HepG2 (cell line): Measurements from ENCODE around the gene DNAJA1. TPM values are rescaled to one million over a fixed set of nuclear protein-coding genes. Genes with fewer than 3 reads are reported as not detected.

ENCODE experiments used
- ADNP ChIP-seq: sonication (generic); formaldehyde crosslinking; IDR thresholded peaks from 2 replicates; pipeline ENCODE4 v1.4.0; 2020; ENCODE audit warnings: missing genetic modification reagents
- CCAR2 ChIP-seq: fragments of 200-400 bp; formaldehyde crosslinking; optimal IDR thresholded peaks from 2 replicates; pipeline ENCODE3; 2018; ENCODE audit warnings: low read depth, mild to moderate bottlenecking, low read length, moderate library complexity
- FOXA3 ChIP-seq: IDR thresholded peaks from 2 replicates; pipeline ENCODE4 v1.6.1; 2016; ENCODE audit warnings: missing genetic modification reagents, missing compliant biosample characterization
- GFI1 ChIP-seq: sonication (generic); formaldehyde crosslinking; IDR thresholded peaks from 2 replicates; pipeline ENCODE4 v1.5.0; 2020; ENCODE audit warnings: missing genetic modification reagents, mild to moderate bottlenecking, borderline replicate concordance
- MBD4 ChIP-seq: IDR thresholded peaks from 2 replicates; pipeline ENCODE4 v1.6.1; 2012; ENCODE audit warnings: low read length, inconsistent platforms, borderline replicate concordance
- MED1 ChIP-seq: sonication (generic); formaldehyde crosslinking; IDR thresholded peaks from 2 replicates; pipeline ENCODE4 v1.4.0; 2020; ENCODE audit warnings: missing genetic modification reagents
- NR2F6 ChIP-seq, 2 experiments: IDR thresholded peaks; 2 replicates each; pipeline ENCODE4 v1.6.1; 2016; ENCODE audit warnings: antibody characterized with exemption in 1 of 2, mild to moderate bottlenecking in 1 of 2
- PPARG ChIP-seq: conservative IDR thresholded peaks from 2 replicates; pipeline ENCODE4 v1.6.1; 2016; ENCODE audit warnings: missing biosample characterization, missing genetic modification reagents
- RARA ChIP-seq: IDR thresholded peaks from 2 replicates; pipeline ENCODE4 v1.6.1; 2016; ENCODE audit warnings: missing genetic modification reagents, missing compliant biosample characterization
- RXRB ChIP-seq: IDR thresholded peaks from 2 replicates; pipeline ENCODE4 v1.6.1; 2016; ENCODE audit warnings: borderline replicate concordance, missing genetic modification reagents, missing compliant biosample characterization
- SNAPC2 ChIP-seq: sonication (generic); formaldehyde crosslinking; IDR thresholded peaks from 2 replicates; pipeline ENCODE4 v1.8.1; 2022; ENCODE audit warnings: mild to moderate bottlenecking, missing genetic modification reagents
- SP2 ChIP-seq: sonication (generic); formaldehyde crosslinking; IDR thresholded peaks from 2 replicates; pipeline ENCODE4 v1.5.1; 2020; ENCODE audit warnings: mild to moderate bottlenecking, missing genetic modification reagents
- SPEN ChIP-seq: sonication (generic); formaldehyde crosslinking; IDR thresholded peaks from 2 replicates; pipeline ENCODE4 v1.5.1; 2020; ENCODE audit warnings: low read depth, mild to moderate bottlenecking, missing genetic modification reagents
- TBX2 ChIP-seq: sonication (generic); formaldehyde crosslinking; IDR thresholded peaks from 2 replicates; pipeline ENCODE4 v1.5.0; 2020; ENCODE audit warnings: missing genetic modification reagents, mild to moderate bottlenecking, borderline replicate concordance
- TP53 ChIP-seq: sonication (generic); formaldehyde crosslinking; conservative IDR thresholded peaks from 2 replicates; pipeline ENCODE4 v1.4.0; 2020; ENCODE audit warnings: missing genetic modification reagents
- TSC22D2 ChIP-seq: sonication (generic); formaldehyde crosslinking; IDR thresholded peaks from 2 replicates; pipeline ENCODE4 v1.5.1; 2020; ENCODE audit warnings: missing genetic modification reagents, mild to moderate bottlenecking, borderline replicate concordance
- ZKSCAN8 ChIP-seq: IDR thresholded peaks from 2 replicates; pipeline ENCODE4 v1.6.1; 2016; ENCODE audit warnings: borderline replicate concordance, missing genetic modification reagents, missing compliant biosample characterization
- ZNF570 ChIP-seq: sonication (generic); formaldehyde crosslinking; IDR thresholded peaks from 2 replicates; pipeline ENCODE4 v1.4.0; 2020; ENCODE audit warnings: mild to moderate bottlenecking, missing genetic modification reagents, borderline replicate concordance
- ZNF577 ChIP-seq: sonication (generic); formaldehyde crosslinking; IDR thresholded peaks from 2 replicates; pipeline ENCODE4 v1.4.0; 2020; ENCODE audit warnings: mild to moderate bottlenecking, low read depth, missing genetic modification reagents, borderline replicate concordance
- ZNF720 ChIP-seq: sonication (generic); formaldehyde crosslinking; IDR thresholded peaks from 2 replicates; pipeline ENCODE4 v1.4.0; 2020; ENCODE audit warnings: missing genetic modification reagents
- ZNF746 ChIP-seq: sonication (generic); formaldehyde crosslinking; IDR thresholded peaks from 2 replicates; pipeline ENCODE4 v1.8.0; 2022; ENCODE audit warnings: mild to moderate bottlenecking, missing genetic modification reagents
- ZNF747 ChIP-seq: sonication (generic); formaldehyde crosslinking; IDR thresholded peaks from 2 replicates; pipeline ENCODE4 v1.8.1; 2023; ENCODE audit warnings: missing genetic modification reagents, mild to moderate bottlenecking, borderline replicate concordance
- polyA plus RNA-seq, 8 experiments: library from polyadenylated mRNA; depleted of rRNA in 3 of 8; stranded (reverse) in 7 of 8; unstranded in 1 of 8; fragments of >200 nt; fragmentation: Illumina TruSeq in 4 of 8; extraction: Trizol in 4 of 8; gene quantifications; 2 replicates each; pipeline versions ENCODE4 v1.2.1 to v1.2.3, GENCODE V29; 2011 to 2016; ENCODE audit warnings: low read depth in 4 of 8, missing spikeins in 1 of 8, mixed read lengths in 1 of 8; ENCODE audit not compliant: insufficient read depth in 1 of 8
- total RNA-seq, 5 experiments: library from RNA; depleted of rRNA; stranded (reverse); fragments of >200 nt; fragmentation: Illumina TruSeq; extraction: Trizol; gene quantifications; 2 replicates each; pipeline ENCODE4 v1.2.3, GENCODE V29; 2016; ENCODE audit warnings: low read depth in 1 of 5
- TF ChIP-seq, protein P1 (sequence below): sonication (generic); formaldehyde crosslinking; IDR thresholded peaks from 2 replicates; pipeline ENCODE4 v1.4.0; 2020; ENCODE audit warnings: missing genetic modification reagents; ENCODE audit errors: not compliant biosample characterization
- TF ChIP-seq, protein P2 (sequence below), 2 experiments: sonication (generic) in 1 of 2; formaldehyde crosslinking in 1 of 2; IDR thresholded peaks; 2 replicates each; pipeline versions ENCODE4 v1.4.0 to v1.6.1; 2016 to 2020; ENCODE audit warnings: borderline replicate concordance in 1 of 2, low read depth in 1 of 2, mild to moderate bottlenecking in 1 of 2, missing genetic modification reagents in 1 of 2
- TF ChIP-seq, protein P3 (sequence below): sonication (generic); formaldehyde crosslinking; IDR thresholded peaks from 2 replicates; pipeline ENCODE4 v1.8.1; 2023; ENCODE audit warnings: missing genetic modification reagents, mild to moderate bottlenecking, borderline replicate concordance
- TF ChIP-seq, protein P4 (sequence below): sonication (generic); formaldehyde crosslinking; IDR thresholded peaks from 2 replicates; pipeline ENCODE4 v1.5.1; 2020; ENCODE audit warnings: mild to moderate bottlenecking, missing genetic modification reagents, moderate library complexity

DNAJA1 gene
- total and polyA plus RNA-seq, 2 of the 13 experiments (the other 11 are each of a cell fraction or from before 2014, with no cell fraction given): 95.9 to 306 TPM

DNA sequence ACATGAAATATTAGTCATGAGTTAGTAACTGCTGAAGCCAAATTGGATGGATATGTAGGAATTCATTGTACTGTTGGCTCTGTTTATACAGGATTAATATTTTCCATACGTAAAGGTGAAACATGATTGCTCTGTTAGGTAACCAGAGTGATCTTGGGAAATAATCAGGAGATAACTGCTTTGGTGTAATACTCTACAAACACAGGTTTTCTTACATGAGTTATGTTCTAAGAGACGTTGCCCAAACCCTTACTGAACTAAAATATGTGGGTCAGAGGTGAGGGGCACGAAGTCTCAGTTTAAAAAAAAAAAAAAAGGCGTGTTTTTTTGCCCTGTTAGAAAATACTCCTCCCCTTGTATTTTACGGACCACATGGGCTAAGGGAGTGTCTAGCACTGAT is 7.8 kb downstream of the DNAJA1 start (continued):
- TF ChIP-seq ZNF746 (CRISPR knock-in tag) (no peak), ADNP (CRISPR knock-in tag) (no peak), ZNF570 (CRISPR knock-in tag) (no peak), PPARG (peak; percentile 77), TSC22D2 (no peak), MBD4 (no peak), TBX2 (no peak), TP53 (no peak), ZNF747 (no peak), NR2F6 (IDR thresholded peaks at IDR 0.05) (peak; percentile 28; the same call in 1 of the 2 replicates), NR2F6 (CRISPR knock-in tag; IDR thresholded peaks at IDR 0.05) (no peak), RARA (CRISPR knock-in tag) (0 out of 2 replicates have a peak, but pooled peaks have one; percentile 11), GFI1 (CRISPR knock-in tag) (peak; percentile 73), RXRB (CRISPR knock-in tag) (peak; percentile 48), FOXA3 (CRISPR knock-in tag) (peak; percentile 36; the same call in 1 of the 2 replicates), CCAR2 (no peak), MED1 (CRISPR knock-in tag) (0 out of 2 replicates have a peak, but pooled peaks have one; percentile 17), SPEN (CRISPR knock-in tag) (no peak), SP2 (CRISPR knock-in tag) (no peak), ZNF720 (no peak), ZNF577 (CRISPR knock-in tag) (no peak), ZKSCAN8 (CRISPR knock-in tag) (no peak), SNAPC2 (no peak)
- TF ChIP-seq, protein P1, sequence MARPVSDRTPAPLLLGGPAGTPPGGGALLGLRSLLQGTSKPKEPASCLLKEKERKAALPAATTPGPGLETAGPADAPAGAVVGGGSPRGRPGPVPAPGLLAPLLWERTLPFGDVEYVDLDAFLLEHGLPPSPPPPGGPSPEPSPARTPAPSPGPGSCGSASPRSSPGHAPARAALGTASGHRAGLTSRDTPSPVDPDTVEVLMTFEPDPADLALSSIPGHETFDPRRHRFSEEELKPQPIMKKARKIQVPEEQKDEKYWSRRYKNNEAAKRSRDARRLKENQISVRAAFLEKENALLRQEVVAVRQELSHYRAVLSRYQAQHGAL (CRISPR knock-in tag): no peak
- TF ChIP-seq, protein P2, sequence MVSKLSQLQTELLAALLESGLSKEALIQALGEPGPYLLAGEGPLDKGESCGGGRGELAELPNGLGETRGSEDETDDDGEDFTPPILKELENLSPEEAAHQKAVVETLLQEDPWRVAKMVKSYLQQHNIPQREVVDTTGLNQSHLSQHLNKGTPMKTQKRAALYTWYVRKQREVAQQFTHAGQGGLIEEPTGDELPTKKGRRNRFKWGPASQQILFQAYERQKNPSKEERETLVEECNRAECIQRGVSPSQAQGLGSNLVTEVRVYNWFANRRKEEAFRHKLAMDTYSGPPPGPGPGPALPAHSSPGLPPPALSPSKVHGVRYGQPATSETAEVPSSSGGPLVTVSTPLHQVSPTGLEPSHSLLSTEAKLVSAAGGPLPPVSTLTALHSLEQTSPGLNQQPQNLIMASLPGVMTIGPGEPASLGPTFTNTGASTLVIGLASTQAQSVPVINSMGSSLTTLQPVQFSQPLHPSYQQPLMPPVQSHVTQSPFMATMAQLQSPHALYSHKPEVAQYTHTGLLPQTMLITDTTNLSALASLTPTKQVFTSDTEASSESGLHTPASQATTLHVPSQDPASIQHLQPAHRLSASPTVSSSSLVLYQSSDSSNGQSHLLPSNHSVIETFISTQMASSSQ (IDR thresholded peaks at IDR 0.05; ENCODE audit: low read depth): no peak
- TF ChIP-seq, protein P2 (CRISPR knock-in tag; IDR thresholded peaks at IDR 0.05; ENCODE audit: borderline replicate concordance): no peak
- TF ChIP-seq, protein P3, sequence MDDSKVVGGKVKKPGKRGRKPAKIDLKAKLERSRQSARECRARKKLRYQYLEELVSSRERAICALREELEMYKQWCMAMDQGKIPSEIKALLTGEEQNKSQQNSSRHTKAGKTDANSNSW: no peak
- TF ChIP-seq, protein P4, sequence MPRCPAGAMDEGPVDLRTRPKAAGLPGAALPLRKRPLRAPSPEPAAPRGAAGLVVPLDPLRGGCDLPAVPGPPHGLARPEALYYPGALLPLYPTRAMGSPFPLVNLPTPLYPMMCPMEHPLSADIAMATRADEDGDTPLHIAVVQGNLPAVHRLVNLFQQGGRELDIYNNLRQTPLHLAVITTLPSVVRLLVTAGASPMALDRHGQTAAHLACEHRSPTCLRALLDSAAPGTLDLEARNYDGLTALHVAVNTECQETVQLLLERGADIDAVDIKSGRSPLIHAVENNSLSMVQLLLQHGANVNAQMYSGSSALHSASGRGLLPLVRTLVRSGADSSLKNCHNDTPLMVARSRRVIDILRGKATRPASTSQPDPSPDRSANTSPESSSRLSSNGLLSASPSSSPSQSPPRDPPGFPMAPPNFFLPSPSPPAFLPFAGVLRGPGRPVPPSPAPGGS (CRISPR knock-in tag): no peak
